GM12878 (cell line): ENCODE data around the gene DSPP. TPM values are rescaled to one million over a fixed set of nuclear protein-coding genes. Genes with fewer than 3 reads are reported as not detected.

Source experiments
- ATAC-seq: fragments of 200-7000 bp; cut with Tn5 transposase; 3 replicates; pipeline ENCODE4 v1.9.1; 2020; ENCODE audit warnings: mild to moderate bottlenecking, moderate library complexity
- BruUV-seq: library from RNA; stranded (reverse); fragments of 400-500 nt; replicated peaks from 2 replicates; lab custom pipeline; 2021; lab: Mats Ljungman, UMichigan
- CTCF ChIA-PET: fragments of 300-600 bp; sonication (Branson Sonifier 250); formaldehyde crosslinking; extraction: SDS; loops from one replicate; lab custom pipeline; 2021; ENCODE audit warnings: inconsistent platforms; lab: Yijun Ruan, JAX
- POLR2A ChIA-PET: fragments of 350-600 bp; formaldehyde crosslinking; extraction: SDS; loops from one replicate; lab custom pipeline; 2021; ENCODE audit warnings: inconsistent platforms; lab: Charles Lee
- RAD21 ChIA-PET: fragments of 300-600 bp; sonication (Branson Sonifier 250); formaldehyde crosslinking; loops from one replicate; lab custom pipeline; 2023; ENCODE audit warnings: antibody characterized with exemption; ENCODE audit not compliant: unreplicated experiment; lab: Charles Lee
- SMC1A ChIA-PET: fragments of 300-600 bp; sonication (Branson Sonifier 250); formaldehyde crosslinking; loops from one replicate; lab custom pipeline; 2023; ENCODE audit not compliant: unreplicated experiment, uncharacterized antibody; lab: Charles Lee
- DNase-seq: peaks from one replicate; pipeline ENCODE4 v3.0.0-alpha.2; 2011; ENCODE audit warnings: low read depth, low spot score
- FAIRE-seq: peaks from 3 replicates; lab custom pipeline; 2011; peaks lifted over from hg19 to GRCh38; lab: Jason Lieb, UNC
- H2AFZ ChIP-seq: 2 replicates; pipeline ENCODE4 v1.6.0; 2011; ENCODE audit warnings: low read depth, low read length, control low read depth; ENCODE audit not compliant: control insufficient read depth
- H3K27ac ChIP-seq: 2 replicates; pipeline ENCODE4 v1.5.1; 2011; ENCODE audit warnings: control low read depth; ENCODE audit not compliant: control insufficient read depth, insufficient read depth
- H3K27me3 ChIP-seq, 2 experiments: replicated peaks in 1 of 2; 2 replicates each; pipeline versions ENCODE4 v1.6.0 to v1.6.1; 2011; ENCODE audit warnings: low read length in 1 of 2; ENCODE audit not compliant: control insufficient read depth in 2 of 2, insufficient read depth in 2 of 2
- H3K36me3 ChIP-seq, 2 experiments: 2 replicates each; pipeline ENCODE4 v1.5.1; 2011; ENCODE audit warnings: low read length in 1 of 2; ENCODE audit not compliant: control insufficient read depth in 2 of 2, insufficient read depth in 2 of 2
- H3K4me1 ChIP-seq: 2 replicates; pipeline ENCODE4 v1.6.1; 2011; ENCODE audit warnings: mild to moderate bottlenecking, low read length, moderate library complexity, mixed read lengths; ENCODE audit not compliant: control insufficient read depth, insufficient read depth
- H3K4me2 ChIP-seq: 2 replicates; pipeline ENCODE4 v1.6.0; 2011; ENCODE audit warnings: control low read depth; ENCODE audit not compliant: control insufficient read depth, insufficient read depth
- H3K4me3 ChIP-seq: fragments of 200-600 bp; sonication (generic); 2 replicates; pipeline ENCODE4 v1.5.1; 2016
- H3K79me2 ChIP-seq: 2 replicates; pipeline ENCODE4 v1.6.0; 2011; ENCODE audit warnings: low read length; ENCODE audit not compliant: control insufficient read depth, insufficient read depth
- H3K9ac ChIP-seq: 2 replicates; pipeline ENCODE4 v1.8.0; 2011; ENCODE audit warnings: low read length, control low read depth, mixed read lengths; ENCODE audit not compliant: control insufficient read depth, insufficient read depth
- H3K9me3 ChIP-seq: replicated peaks from 3 replicates; pipeline ENCODE4 v1.5.1; 2011; ENCODE audit warnings: mild to moderate bottlenecking, low read length; ENCODE audit not compliant: control insufficient read depth, insufficient read depth
- H4K20me1 ChIP-seq: 2 replicates; pipeline ENCODE4 v1.6.0; 2011; ENCODE audit not compliant: control insufficient read depth, insufficient read depth
- ASH2L ChIP-seq: fragments of 300-600, 200-600 bp; sonication (generic); IDR thresholded peaks from 2 replicates; pipeline ENCODE4 v1.6.1; 2017; ENCODE audit warnings: low read depth, mild to moderate bottlenecking, borderline replicate concordance
- BHLHE40 ChIP-seq, 2 experiments: fragments of 450-650 bp in 1 of 2; IDR thresholded peaks; 2 replicates each; pipeline ENCODE4 v1.6.1; 2011 to 2017; ENCODE audit warnings: low read depth in 2 of 2, borderline replicate concordance in 1 of 2, improper control_type of control experiment in 1 of 2, low read length in 1 of 2, mild to moderate bottlenecking in 1 of 2
- CBX5 ChIP-seq: sonication (generic); IDR thresholded peaks from 2 replicates; pipeline ENCODE4 v1.6.1; 2016; ENCODE audit warnings: low read depth, moderate library complexity, mild to moderate bottlenecking, inconsistent platforms
- CEBPB ChIP-seq, 2 experiments: fragments of 150-350 bp in 1 of 2; IDR thresholded peaks; 2 replicates each; pipeline ENCODE4 v1.6.1; 2012 to 2014; ENCODE audit warnings: low read depth in 2 of 2, low read length in 2 of 2, borderline replicate concordance in 1 of 2, inconsistent platforms in 1 of 2
- CHD2 ChIP-seq: IDR thresholded peaks from 2 replicates; pipeline ENCODE4 v1.6.1; 2011; ENCODE audit warnings: low read depth, low read length, improper control_type of control experiment, borderline replicate concordance
- CREB1 ChIP-seq: IDR thresholded peaks from 2 replicates; pipeline ENCODE4 v1.6.1; 2012; ENCODE audit warnings: low read depth, mild to moderate bottlenecking, inconsistent platforms
- EZH2 ChIP-seq: IDR thresholded peaks from 2 replicates; pipeline ENCODE4 v1.6.1; 2012; ENCODE audit warnings: low read depth, mild to moderate bottlenecking, control low read depth, inconsistent platforms, low read length, borderline replicate concordance; ENCODE audit not compliant: control insufficient read depth
- HDAC2 ChIP-seq: fragments of 200-600 bp; sonication (generic); IDR thresholded peaks from 2 replicates; pipeline ENCODE4 v1.6.1; 2017
- KDM1A ChIP-seq: fragments of 200-600 bp; sonication (generic); IDR thresholded peaks from 2 replicates; pipeline ENCODE4 v1.6.1; 2016; ENCODE audit warnings: borderline replicate concordance
- POLR2A ChIP-seq: IDR thresholded peaks from 2 replicates; pipeline ENCODE4 v1.6.1; 2011; ENCODE audit warnings: low read depth, mild to moderate bottlenecking, low read length
- RFX5 ChIP-seq: IDR thresholded peaks from 2 replicates; pipeline ENCODE4 v1.6.1; 2011; ENCODE audit warnings: low read depth, low read length, improper control_type of control experiment
- SP1 ChIP-seq: IDR thresholded peaks from one replicate; pipeline ENCODE4 v1.6.1; 2011; ENCODE audit warnings: low read depth, low read length
- SUZ12 ChIP-seq: fragments of 200-600 bp; sonication (generic); IDR thresholded peaks from one replicate; pipeline ENCODE4 v1.6.1; 2018; ENCODE audit warnings: antibody characterized with exemption, mild to moderate bottlenecking; ENCODE audit not compliant: unreplicated experiment
- TARDBP ChIP-seq: IDR thresholded peaks from 2 replicates; pipeline ENCODE4 v1.6.1; 2016; ENCODE audit warnings: borderline replicate concordance
- TCF3 ChIP-seq: IDR thresholded peaks from 2 replicates; pipeline ENCODE4 v1.6.1; 2012; ENCODE audit warnings: low read depth, mild to moderate bottlenecking, low read length, borderline replicate concordance; ENCODE audit not compliant: insufficient read depth
- USF1 ChIP-seq: IDR thresholded peaks from 2 replicates; pipeline ENCODE4 v1.6.1; 2011; ENCODE audit warnings: borderline replicate concordance, low read depth, mild to moderate bottlenecking, moderate library complexity, mixed read lengths, low read length; ENCODE audit not compliant: insufficient read depth; ENCODE audit errors: extremely low read length
- YY1 ChIP-seq: IDR thresholded peaks from 2 replicates; pipeline ENCODE4 v1.6.1; 2011; ENCODE audit warnings: low read depth, mild to moderate bottlenecking, low read length
- ZZZ3 ChIP-seq: IDR thresholded peaks from 2 replicates; pipeline ENCODE4 v1.6.1; 2011; ENCODE audit warnings: low read depth; ENCODE audit not compliant: control insufficient read depth, insufficient read length
- whole genome bisulfite sequencing: methylation state at CpG from one replicate; pipeline ENCODE4 v1.1.6; 2016; ENCODE audit warnings: low lambda C conversion rate; ENCODE audit not compliant: insufficient replicate concordance, insufficient coverage; ENCODE audit errors: missing lambda C conversion rate; 5-methylcytosine and 5-hydroxymethylcytosine counted together
- in situ Hi-C: fragments of 300-500 bp; cut with MboI; formaldehyde crosslinking; loops from 9 replicates; pipeline ENCODE4 v1.14.3; 2018; ENCODE audit warnings: mixed read lengths
- intact Hi-C: fragments of 100-400 bp; cut with micrococcal nuclease; formaldehyde crosslinking; loops from one replicate; pipeline ENCODE4 v1.14.2; 2022; ENCODE audit not compliant: unreplicated experiment
- polyA plus RNA-seq, 11 experiments: library from polyadenylated mRNA; depleted of rRNA in 4 of 11; unstranded in 6 of 11; stranded (reverse) in 5 of 11; fragments of >200 nt; fragmentation: Nextera tagmentation in 4 of 11; fragmentation: Illumina TruSeq in 1 of 11; extraction: Ambion mirVana in 4 of 11; extraction: Trizol in 1 of 11; gene quantifications; 1 replicate in 1 of 11; 2 replicates in 10 of 11; pipeline versions ENCODE4 v1.2.1 to v1.2.3, GENCODE V29; 2011 to 2016; ENCODE audit warnings: inconsistent platforms in 2 of 11, missing spikeins in 2 of 11, low read depth in 1 of 11
- total RNA-seq, 4 experiments: library from RNA; depleted of rRNA in 3 of 4; stranded (reverse); fragments of >200 nt in 3 of 4; fragmentation: Illumina TruSeq in 1 of 4; extraction: Trizol in 1 of 4; gene quantifications; 2 replicates each; pipeline versions ENCODE4 v1.2.1 to v1.2.3, GENCODE V29; 2013 to 2021

The DSPP gene
- total and polyA plus RNA-seq, 10 of the 15 experiments (the other 5 are each of a cell fraction or from before 2014, with no cell fraction given) = not detected

- Histone ChIP-seq H3K27ac (no peak overlapping the region), H3K4me3 (no peak overlapping the region), H3K4me2 (no peak overlapping the region), H4K20me1 (no peaks in the 10 kb centered on the region), H2AFZ (no peak overlapping the region), H3K9me3 (no peaks in the 10 kb centered on the region), H3K36me3 (no peaks in the 10 kb centered on the region), H3K27me3 (no peaks in the 10 kb centered on the region; a peak in 1 of 4 replicates), H3K4me1 (no peaks in the 10 kb centered on the region), H3K9ac (no peak overlapping the region), H3K79me2 (no peaks in the 10 kb centered on the region)
- FAIRE-seq = no peak
- ChIA-PET SMC1A (interaction anchor here (1.1 kb wide), 1 partner anchor 20 kb away, joined by 4 read pairs; no protein-coding TSS in a partner anchor), CTCF (no interaction called here), RAD21 (no interaction called here), POLR2A (no interaction called here)
- in situ Hi-C loops = no loop called here
- no peak for DNase-seq
- 21% methylated on average over 3 of the region's 3 CpGs for WGBS
- TF ChIP-seq TARDBP (no peak), BHLHE40 (IDR thresholded peaks at IDR 0.05; ENCODE audit: borderline replicate concordance in 1 of 2, low read depth in 2 of 2, low read length in 1 of 2) (no peak), HDAC2 (no peak), ASH2L (no peak), RFX5 (no peak), EZH2 (no peak), YY1 (no peak), SUZ12 (no peak), ZZZ3 (no peak), CBX5 (no peak), SP1 (no peak), TCF3 (no peak), CREB1 (no peak), USF1 (no peak), KDM1A (no peak), CHD2 (no peak), CEBPB (IDR thresholded peaks at IDR 0.05; ENCODE audit: borderline replicate concordance in 1 of 2, low read depth in 2 of 2, low read length in 2 of 2) (no peak), POLR2A (no peak)
- intact Hi-C loops = no loop called here
- ATAC-seq = no peak
- no TSS peak for BruUV-seq
Measured at GRCh38 chr4:87657525-87657924, 49.2 kb downstream of the DSPP start.
